Hepatic stellate cell (primary cell): ENCODE measurements around the gene EIF2S3.
"Not testable (repeated sequence)": the region's sequence is repeated elsewhere in the genome, so short reads cannot be mapped to it uniquely, and the experiment has no call there.

ENCODE experiments used
- DNase-seq: peaks from one replicate; pipeline ENCODE4 v3.0.0; 2011; ENCODE audit warnings: low spot score

Gene EIF2S3

GRCh38 chrX:24054182-24055042 lies at the start of gene EIF2S3:
EIF2S3 (plus strand) TSS chrX:24054956; CDS start chrX:24054969, 13 bp downstream.
- DNase-seq, result peak; percentile 97

GRCh38 chrX:24005028-24005427 lies 49.7 kb upstream of the EIF2S3 start:
- DNase-seq, result no peak

GRCh38 chrX:24005867-24006266 lies 48.9 kb upstream of the EIF2S3 start:
- DNase-seq, result no peak

- DNase-seq, result no peak
These were observed 42.5 kb upstream of the EIF2S3 start for GRCh38 chrX:24012266-24012665.

- no peak for DNase-seq
These were observed 40.3 kb upstream of the EIF2S3 start for GRCh38 chrX:24014388-24015018.

GRCh38 chrX:24017674-24018073 lies 37.1 kb upstream of the EIF2S3 start:
- DNase-seq, result no peak

GRCh38 chrX:24018809-24019208 lies 35.9 kb upstream of the EIF2S3 start:
- DNase-seq, result no peak

GRCh38 chrX:24019448-24019847 lies 35.3 kb upstream of the EIF2S3 start:
- no peak for DNase-seq

GRCh38 chrX:24020306-24020876 lies 34.4 kb upstream of the EIF2S3 start:
- DNase-seq, result no peak

GRCh38 chrX:24023544-24023943 lies 31.2 kb upstream of the EIF2S3 start:
- DNase-seq, result no peak

GRCh38 chrX:24023972-24024669 lies 30.6 kb upstream of the EIF2S3 start:
- no peak for DNase-seq

GRCh38 chrX:24024819-24025740 lies 29.7 kb upstream of the EIF2S3 start:
- DNase-seq, result peak; percentile 77

- DNase-seq, result no peak
These were observed 28.9 kb upstream of the EIF2S3 start for GRCh38 chrX:24025741-24026403.

GRCh38 chrX:24026432-24026831 lies 28.3 kb upstream of the EIF2S3 start:
- peak; percentile 36 for DNase-seq

GRCh38 chrX:24027086-24027485 lies 27.7 kb upstream of the EIF2S3 start, which contains the start of gene KLHL15:
KLHL15 (minus strand) TSS chrX:24027186; CDS start chrX:24006693, 20,493 bp downstream.
- DNase-seq, result no peak

GRCh38 chrX:24027985-24028384 lies 26.8 kb upstream of the EIF2S3 start:
- DNase-seq, result no peak

GRCh38 chrX:24030597-24030996 lies 24.2 kb upstream of the EIF2S3 start:
- no peak for DNase-seq

GRCh38 chrX:24034485-24034884 lies 20.3 kb upstream of the EIF2S3 start:
- no peak for DNase-seq

GRCh38 chrX:24037729-24038128 lies 17.0 kb upstream of the EIF2S3 start:
- DNase-seq, result no peak

GRCh38 chrX:24046060-24046459 lies 8.7 kb upstream of the EIF2S3 start:
- not testable (repeated sequence) for DNase-seq

GRCh38 chrX:24049643-24050042 lies 5.1 kb upstream of the EIF2S3 start:
- not testable (repeated sequence) for DNase-seq
